Right atrium auricular region (tissue), 2 donors: ENCODE data around the gene PFDN6. TPM values are rescaled to one million over a fixed set of nuclear protein-coding genes. Genes with fewer than 3 reads are reported as not detected.

Experiments used
- DNase-seq: peaks from one replicate; pipeline ENCODE4 v3.0.0-alpha.2; 2019; ENCODE audit warnings: low spot score
- H3K27ac ChIP-seq, 2 donors: fragments of 200-600 bp; sonication (generic); 1 replicate in 1 of 2; 2 replicates in 1 of 2; pipeline ENCODE4 v1.5.1; 2016 to 2019
- H3K27me3 ChIP-seq, 2 donors: fragments of 200-600 bp; sonication (generic); one replicate each; pipeline versions ENCODE4 v1.5.1 to v1.6.0; 2017 to 2019
- H3K36me3 ChIP-seq: fragments of 200-600 bp; sonication (generic); one replicate; pipeline ENCODE4 v1.5.1; 2016
- H3K4me1 ChIP-seq, 2 donors: fragments of 200-600 bp; sonication (generic); one replicate each; pipeline versions ENCODE4 v1.5.1 to v1.6.0; 2017 to 2019
- H3K4me3 ChIP-seq, 2 donors: fragments of 200-600 bp; sonication (generic); 1 replicate in 1 of 2; 2 replicates in 1 of 2; pipeline ENCODE4 v1.5.1; 2017 to 2019; ENCODE audit warnings: mild to moderate bottlenecking in 1 of 2, moderate library complexity in 1 of 2
- H3K9me3 ChIP-seq, 2 donors: fragments of 200-600 bp; sonication (generic); one replicate each; pipeline ENCODE4 v1.5.1; 2019
- CTCF ChIP-seq, 2 donors: fragments of 200-600 bp; sonication (generic); IDR thresholded peaks; one replicate each; pipeline ENCODE4 v1.5.1; 2019; ENCODE audit warnings: antibody characterized with exemption in 2 of 2
- total RNA-seq, 2 donors: library from RNA; depleted of rRNA; stranded (reverse); fragments of >200 nt; gene quantifications; one replicate each; pipeline ENCODE4 v1.1.0, GENCODE V29; 2016

Gene PFDN6
- total RNA-seq, 2 donors from 2014 or later = 23.4 to 29.5 TPM

GRCh38 chr6:33289784-33290315 lies 449 bp downstream of the PFDN6 start:
- no peaks in the 10 kb centered on the region for H3K9me3 ChIP-seq
- no peak for DNase-seq
- peaks cover 45% of the 10 kb centered on the region for H3K36me3 ChIP-seq
- TF ChIP-seq CTCF (IDR thresholded peaks at IDR 0.05) = no peak
- peaks cover 0 to 24% of the 10 kb centered on the region in 2 donors for H3K4me1 ChIP-seq
- peak overlapping the region; percentile 70 to 72 for H3K4me3 ChIP-seq
- H3K27ac ChIP-seq = peak overlapping the region; percentile 84 to 86
- no peaks in the 10 kb centered on the region for H3K27me3 ChIP-seq

- Histone ChIP-seq H3K36me3 (peaks cover 46% of the 10 kb centered on the region), H3K4me3 (peak overlapping the region in 1 of 2 donors; percentile 70), H3K4me1 (peaks cover 0 to 24% of the 10 kb centered on the region in 2 donors), H3K27me3 (no peaks in the 10 kb centered on the region), H3K27ac (no peak overlapping the region), H3K9me3 (no peaks in the 10 kb centered on the region)
- TF ChIP-seq CTCF (IDR thresholded peaks at IDR 0.05) = no peak
- no peak for DNase-seq
Observed at GRCh38 chr6:33290459-33290858, 1.1 kb downstream of the PFDN6 start.

GRCh38 chr6:33292996-33293682 lies 3.7 kb downstream of the PFDN6 start:
- Histone ChIP-seq H3K27ac (no peak overlapping the region), H3K4me1 (peaks cover 0 to 34% of the 10 kb centered on the region in 2 donors), H3K27me3 (no peaks in the 10 kb centered on the region), H3K36me3 (peaks cover 32% of the 10 kb centered on the region), H3K9me3 (no peaks in the 10 kb centered on the region), H3K4me3 (no peak overlapping the region)
- no peak for DNase-seq
- no peak for TF ChIP-seq CTCF (IDR thresholded peaks at IDR 0.05)

GRCh38 chr6:33294086-33294823 lies 4.9 kb downstream of the PFDN6 start:
- Histone ChIP-seq H3K4me1 (peaks cover 0 to 28% of the 10 kb centered on the region in 2 donors), H3K9me3 (no peaks in the 10 kb centered on the region), H3K27ac (no peak overlapping the region), H3K27me3 (no peaks in the 10 kb centered on the region), H3K4me3 (no peak overlapping the region), H3K36me3 (peaks cover 32% of the 10 kb centered on the region)
- no peak for DNase-seq
- no peak for TF ChIP-seq CTCF (IDR thresholded peaks at IDR 0.05)

- Histone ChIP-seq H3K4me1 (peaks cover 0 to 25% of the 10 kb centered on the region in 2 donors), H3K4me3 (no peak overlapping the region), H3K9me3 (no peaks in the 10 kb centered on the region), H3K27ac (no peak overlapping the region), H3K27me3 (no peaks in the 10 kb centered on the region), H3K36me3 (peaks cover 32% of the 10 kb centered on the region)
- TF ChIP-seq CTCF (IDR thresholded peaks at IDR 0.05) = no peak
- DNase-seq = no peak
Observed at GRCh38 chr6:33295621-33296369, 6.4 kb downstream of the PFDN6 start.
